HepG2 (cell line): ENCODE results near the gene GART. TPM values are rescaled to one million over a fixed set of nuclear protein-coding genes. Genes with fewer than 3 reads are reported as not detected.

Experiments
- ATAC-seq: fragments of 200-7000 bp; cut with Tn5 transposase; 3 replicates; pipeline ENCODE4 v1.9.1; 2020; ENCODE audit warnings: mild to moderate bottlenecking, moderate library complexity
- BruUV-seq: library from RNA; stranded (reverse); fragments of 400-500 nt; replicated peaks from 2 replicates; lab custom pipeline; 2021; lab: Mats Ljungman, UMichigan
- CTCF ChIA-PET: fragments of 300-600 bp; formaldehyde crosslinking; extraction: SDS; loops from one replicate; lab custom pipeline; 2021; ENCODE audit warnings: low total read pairs, inconsistent platforms, low intra/inter-chr PET ratio; lab: Yijun Ruan, JAX
- POLR2A ChIA-PET: fragments of 350-600 bp; sonication (Branson Sonifier 250); formaldehyde crosslinking; loops from one replicate; lab custom pipeline; 2020; ENCODE audit warnings: antibody characterized with exemption, inconsistent platforms; lab: Yijun Ruan, JAX
- DNase-seq: peaks from one replicate; pipeline ENCODE4 v3.0.0-alpha.2; 2015; ENCODE audit warnings: low spot score
- FAIRE-seq: peaks from 3 replicates; lab custom pipeline; 2011; peaks lifted over from hg19 to GRCh38; lab: Jason Lieb, UNC
- H2AFZ ChIP-seq: one replicate; pipeline ENCODE4 v1.6.1; 2011; ENCODE audit warnings: low read length, inconsistent platforms
- H3K27ac ChIP-seq: fragments of 300-600 bp; 3 replicates; pipeline ENCODE4 v1.8.0; 2011; ENCODE audit warnings: mixed run types, mild to moderate bottlenecking, mixed read lengths, low read length, inconsistent platforms; ENCODE audit not compliant: insufficient read depth; ENCODE audit errors: extremely low read length
- H3K27me3 ChIP-seq, 2 experiments: fragments of 200-600 bp in 1 of 2; 2 replicates in 1 of 2; 3 replicates in 1 of 2; pipeline versions ENCODE4 v1.6.0 to v1.8.0; 2011; ENCODE audit warnings: low read length in 2 of 2, mild to moderate bottlenecking in 2 of 2, moderate library complexity in 2 of 2, inconsistent platforms in 1 of 2; ENCODE audit not compliant: insufficient read depth in 2 of 2, control insufficient read depth in 1 of 2
- H3K36me3 ChIP-seq, 2 experiments: fragments of 200-600 bp in 1 of 2; replicated peaks in 1 of 2; 2 replicates in 1 of 2; 3 replicates in 1 of 2; pipeline versions ENCODE4 v1.5.1 to v1.8.0; 2011; ENCODE audit warnings: low read length in 2 of 2, inconsistent platforms in 1 of 2; ENCODE audit not compliant: insufficient read depth in 2 of 2, control insufficient read depth in 1 of 2
- H3K4me1 ChIP-seq: 2 replicates; pipeline ENCODE4 v1.5.1; 2012; ENCODE audit warnings: low read length, inconsistent platforms; ENCODE audit not compliant: insufficient read depth
- H3K4me2 ChIP-seq: 2 replicates; pipeline ENCODE4 v1.6.0; 2011; ENCODE audit warnings: low read depth, low read length, inconsistent platforms
- H3K4me3 ChIP-seq, 3 experiments: fragments of 200-600 bp in 1 of 3; sonication (generic), shearing (Covaris generic) in 1 of 3; replicated peaks in 1 of 3; 2 replicates each; pipeline ENCODE4 v1.5.1; 2011 to 2016; ENCODE audit warnings: low read length in 3 of 3, inconsistent platforms in 2 of 3, low read depth in 2 of 3, mild to moderate bottlenecking in 2 of 3, control low read depth in 1 of 3, mixed read lengths in 1 of 3; ENCODE audit not compliant: insufficient read depth in 1 of 3
- H3K79me2 ChIP-seq: one replicate; pipeline ENCODE4 v1.6.1; 2011; ENCODE audit warnings: low read length, inconsistent platforms; ENCODE audit not compliant: insufficient read depth
- H3K9ac ChIP-seq: 2 replicates; pipeline ENCODE4 v1.6.0; 2011; ENCODE audit warnings: mild to moderate bottlenecking, low read depth, low read length, inconsistent platforms; ENCODE audit not compliant: insufficient read depth
- H3K9me3 ChIP-seq: 2 replicates; pipeline ENCODE4 v1.5.1; 2012; ENCODE audit warnings: mild to moderate bottlenecking, low read length
- H4K20me1 ChIP-seq: 2 replicates; pipeline ENCODE4 v1.6.0; 2011; ENCODE audit warnings: inconsistent platforms, mild to moderate bottlenecking, low read length, moderate library complexity; ENCODE audit not compliant: insufficient read depth
- ETV5 ChIP-seq: IDR thresholded peaks from 2 replicates; pipeline ENCODE4 v1.6.1; 2018; ENCODE audit warnings: missing biosample characterization, missing genetic modification reagents, inconsistent platforms, borderline replicate concordance
- KDM2A ChIP-seq: sonication (generic); formaldehyde crosslinking; IDR thresholded peaks from 2 replicates; pipeline ENCODE4 v1.4.0; 2020; ENCODE audit warnings: low read depth, missing genetic modification reagents, borderline replicate concordance
- PHF8 ChIP-seq: sonication (generic); formaldehyde crosslinking; IDR thresholded peaks from 2 replicates; pipeline ENCODE4 v1.5.0; 2020; ENCODE audit warnings: missing genetic modification reagents
- SALL2 ChIP-seq: sonication (generic); formaldehyde crosslinking; IDR thresholded peaks from 2 replicates; pipeline ENCODE4 v1.8.1; 2023; ENCODE audit warnings: mild to moderate bottlenecking, missing genetic modification reagents, inconsistent platforms
- ZBTB20 ChIP-seq: sonication (generic); formaldehyde crosslinking; IDR thresholded peaks from 2 replicates; pipeline ENCODE4 v1.8.1; 2023; ENCODE audit warnings: missing genetic modification reagents, low read depth, mild to moderate bottlenecking, borderline replicate concordance
- ZFP1 ChIP-seq: IDR thresholded peaks from 2 replicates; pipeline ENCODE4 v1.6.1; 2016
- ZNF3 ChIP-seq: IDR thresholded peaks from 2 replicates; pipeline ENCODE4 v1.7.0; 2017; ENCODE audit warnings: inconsistent platforms
- ZNF788 ChIP-seq: sonication (generic); formaldehyde crosslinking; IDR thresholded peaks from 2 replicates; pipeline ENCODE4 v1.5.0; 2020; ENCODE audit warnings: mild to moderate bottlenecking, missing genetic modification reagents, borderline replicate concordance
- ZSCAN30 ChIP-seq: sonication (generic); formaldehyde crosslinking; IDR thresholded peaks from 2 replicates; pipeline ENCODE4 v1.5.0; 2020; ENCODE audit warnings: mild to moderate bottlenecking, missing genetic modification reagents
- ZUFSP ChIP-seq: sonication (generic); formaldehyde crosslinking; IDR thresholded peaks from 2 replicates; pipeline ENCODE4 v1.9.0; 2021; ENCODE audit warnings: missing genetic modification reagents, mild to moderate bottlenecking, borderline replicate concordance
- WGBS: methylation state at CpG from one replicate; pipeline ENCODE4 v1.1.6; 2017; ENCODE audit warnings: low lambda C conversion rate; 5-methylcytosine and 5-hydroxymethylcytosine counted together
- in situ Hi-C: cut with HindIII; loops from 2 replicates; pipeline ENCODE4 v1.10.0; 2017; ENCODE audit warnings: low pct_unique_long_range_greater_than_20kb; ENCODE audit not compliant: extremely low pct_ligation_motif_present
- intact Hi-C: fragments of 100-400 bp; cut with micrococcal nuclease; formaldehyde crosslinking; loops from one replicate; pipeline ENCODE4 v1.10.0; 2022; ENCODE audit not compliant: unreplicated experiment
- polyA plus RNA-seq, 8 experiments: library from polyadenylated mRNA; depleted of rRNA in 3 of 8; stranded (reverse) in 7 of 8; unstranded in 1 of 8; fragments of >200 nt; fragmentation: Illumina TruSeq in 4 of 8; extraction: Trizol in 4 of 8; gene quantifications; 2 replicates each; pipeline versions ENCODE4 v1.2.1 to v1.2.3, GENCODE V29; 2011 to 2016; ENCODE audit warnings: low read depth in 4 of 8, missing spikeins in 1 of 8, mixed read lengths in 1 of 8; ENCODE audit not compliant: insufficient read depth in 1 of 8
- total RNA-seq, 5 experiments: library from RNA; depleted of rRNA; stranded (reverse); fragments of >200 nt; fragmentation: Illumina TruSeq; extraction: Trizol; gene quantifications; 2 replicates each; pipeline ENCODE4 v1.2.3, GENCODE V29; 2016; ENCODE audit warnings: low read depth in 1 of 5
- TF ChIP-seq, protein P1 (sequence below): sonication (generic); formaldehyde crosslinking; IDR thresholded peaks from 2 replicates; pipeline ENCODE4 v1.4.0; 2020; ENCODE audit warnings: mild to moderate bottlenecking, missing genetic modification reagents, borderline replicate concordance
- TF ChIP-seq, protein P2 (sequence below): fragments of 450-650 bp; IDR thresholded peaks from 2 replicates; pipeline ENCODE4 v1.6.1; 2017
- TF ChIP-seq, protein P3 (sequence below): IDR thresholded peaks from 2 replicates; pipeline ENCODE4 v1.6.1; 2016; ENCODE audit warnings: missing compliant biosample characterization, missing genetic modification reagents, borderline replicate concordance

GART gene
- total and polyA plus RNA-seq, 2 of the 13 experiments (the other 11 are each of a cell fraction or from before 2014, with no cell fraction given) = 17.9 to 109 TPM

GRCh38 chr21:33495743-33496142 lies 46.2 kb downstream of the GART start:
- H2AFZ ChIP-seq = no peak overlapping the region
- ChIA-PET CTCF (no interaction called here), POLR2A (interaction anchor here (1.1 to 2.3 kb wide), 2 partner anchors 16 to 171 kb away, joined by 3 to 13 read pairs; partner anchors contain the start of genes IFNAR1 and TMEM50B)
- intact Hi-C loops = no loop called here
- no peaks in the 10 kb centered on the region; a peak in 1 of 5 replicates for H3K27me3 ChIP-seq
- TF ChIP-seq SALL2 (CRISPR knock-in tag) (no peak), ETV5 (CRISPR knock-in tag) (no peak), ZNF788 (CRISPR knock-in tag) (no peak), PHF8 (CRISPR knock-in tag) (no peak), ZFP1 (CRISPR knock-in tag) (no peak)
- TF ChIP-seq, protein P1, sequence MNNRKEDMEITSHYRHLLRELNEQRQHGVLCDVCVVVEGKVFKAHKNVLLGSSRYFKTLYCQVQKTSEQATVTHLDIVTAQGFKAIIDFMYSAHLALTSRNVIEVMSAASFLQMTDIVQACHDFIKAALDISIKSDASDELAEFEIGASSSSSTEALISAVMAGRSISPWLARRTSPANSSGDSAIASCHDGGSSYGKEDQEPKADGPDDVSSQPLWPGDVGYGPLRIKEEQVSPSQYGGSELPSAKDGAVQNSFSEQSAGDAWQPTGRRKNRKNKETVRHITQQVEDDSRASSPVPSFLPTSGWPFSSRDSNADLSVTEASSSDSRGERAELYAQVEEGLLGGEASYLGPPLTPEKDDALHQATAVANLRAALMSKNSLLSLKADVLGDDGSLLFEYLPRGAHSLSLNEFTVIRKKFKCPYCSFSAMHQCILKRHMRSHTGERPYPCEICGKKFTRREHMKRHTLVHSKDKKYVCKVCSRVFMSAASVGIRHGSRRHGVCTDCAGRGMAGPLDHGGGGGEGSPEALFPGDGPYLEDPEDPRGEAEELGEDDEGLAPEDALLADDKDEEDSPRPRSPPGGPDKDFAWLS (CRISPR knock-in tag) = no peak
- no TSS peak for BruUV-seq
- no peaks in the 10 kb centered on the region for H3K9me3 ChIP-seq
- H3K36me3 ChIP-seq = no peaks in the 10 kb centered on the region
- peak overlapping the region; percentile 58; the same call in 1 of the 2 replicates for H3K4me2 ChIP-seq
- peaks cover 27% of the 10 kb centered on the region for H3K4me1 ChIP-seq
- H3K79me2 ChIP-seq = no peaks in the 10 kb centered on the region
- WGBS = 13% methylated on average over 3 of the region's 4 CpGs
- no peak for DNase-seq
- no peaks in the 10 kb centered on the region for H4K20me1 ChIP-seq
- no peak overlapping the region for H3K9ac ChIP-seq
- peak overlapping the region in 1 of 3 experiments; percentile 23; a peak in 1 of 6 replicates for H3K4me3 ChIP-seq
- ATAC-seq = no peak
- no peak for FAIRE-seq
- H3K27ac ChIP-seq = no peak overlapping the region
- in situ Hi-C loops = no loop called here

GRCh38 chr21:33493756-33494155 lies 48.2 kb downstream of the GART start:
- Histone ChIP-seq H3K9me3 (no peaks in the 10 kb centered on the region), H2AFZ (no peak overlapping the region), H3K4me1 (peaks cover 30% of the 10 kb centered on the region), H3K4me2 (no peak overlapping the region), H3K4me3 (no peak overlapping the region), H3K36me3 (no peaks in the 10 kb centered on the region), H3K27me3 (no peaks in the 10 kb centered on the region; a peak in 1 of 5 replicates), H3K79me2 (no peaks in the 10 kb centered on the region), H4K20me1 (no peaks in the 10 kb centered on the region), H3K27ac (no peak overlapping the region), H3K9ac (no peak overlapping the region)
- in situ Hi-C loops (no loop called here), intact Hi-C loops (no loop called here)
- ChIA-PET POLR2A (no interaction called here), CTCF (no interaction called here)
- 55% methylated on average over 3 of the region's 3 CpGs for WGBS
- FAIRE-seq = no peak
- no peak for ATAC-seq
- BruUV-seq = no TSS peak
- DNase-seq = no peak
- TF ChIP-seq, protein P2, sequence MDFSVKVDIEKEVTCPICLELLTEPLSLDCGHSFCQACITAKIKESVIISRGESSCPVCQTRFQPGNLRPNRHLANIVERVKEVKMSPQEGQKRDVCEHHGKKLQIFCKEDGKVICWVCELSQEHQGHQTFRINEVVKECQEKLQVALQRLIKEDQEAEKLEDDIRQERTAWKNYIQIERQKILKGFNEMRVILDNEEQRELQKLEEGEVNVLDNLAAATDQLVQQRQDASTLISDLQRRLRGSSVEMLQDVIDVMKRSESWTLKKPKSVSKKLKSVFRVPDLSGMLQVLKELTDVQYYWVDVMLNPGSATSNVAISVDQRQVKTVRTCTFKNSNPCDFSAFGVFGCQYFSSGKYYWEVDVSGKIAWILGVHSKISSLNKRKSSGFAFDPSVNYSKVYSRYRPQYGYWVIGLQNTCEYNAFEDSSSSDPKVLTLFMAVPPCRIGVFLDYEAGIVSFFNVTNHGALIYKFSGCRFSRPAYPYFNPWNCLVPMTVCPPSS = no peak
- TF ChIP-seq ZBTB20 (CRISPR knock-in tag) (no peak), KDM2A (no peak), ZUFSP (CRISPR knock-in tag) (no peak), ZNF3 (CRISPR knock-in tag) (no peak), ZSCAN30 (no peak)
- TF ChIP-seq, protein P3, sequence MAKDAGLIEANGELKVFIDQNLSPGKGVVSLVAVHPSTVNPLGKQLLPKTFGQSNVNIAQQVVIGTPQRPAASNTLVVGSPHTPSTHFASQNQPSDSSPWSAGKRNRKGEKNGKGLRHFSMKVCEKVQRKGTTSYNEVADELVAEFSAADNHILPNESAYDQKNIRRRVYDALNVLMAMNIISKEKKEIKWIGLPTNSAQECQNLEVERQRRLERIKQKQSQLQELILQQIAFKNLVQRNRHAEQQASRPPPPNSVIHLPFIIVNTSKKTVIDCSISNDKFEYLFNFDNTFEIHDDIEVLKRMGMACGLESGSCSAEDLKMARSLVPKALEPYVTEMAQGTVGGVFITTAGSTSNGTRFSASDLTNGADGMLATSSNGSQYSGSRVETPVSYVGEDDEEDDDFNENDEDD (CRISPR knock-in tag) = no peak
